ENCODE results near the gene NANOS3.

DNA sequence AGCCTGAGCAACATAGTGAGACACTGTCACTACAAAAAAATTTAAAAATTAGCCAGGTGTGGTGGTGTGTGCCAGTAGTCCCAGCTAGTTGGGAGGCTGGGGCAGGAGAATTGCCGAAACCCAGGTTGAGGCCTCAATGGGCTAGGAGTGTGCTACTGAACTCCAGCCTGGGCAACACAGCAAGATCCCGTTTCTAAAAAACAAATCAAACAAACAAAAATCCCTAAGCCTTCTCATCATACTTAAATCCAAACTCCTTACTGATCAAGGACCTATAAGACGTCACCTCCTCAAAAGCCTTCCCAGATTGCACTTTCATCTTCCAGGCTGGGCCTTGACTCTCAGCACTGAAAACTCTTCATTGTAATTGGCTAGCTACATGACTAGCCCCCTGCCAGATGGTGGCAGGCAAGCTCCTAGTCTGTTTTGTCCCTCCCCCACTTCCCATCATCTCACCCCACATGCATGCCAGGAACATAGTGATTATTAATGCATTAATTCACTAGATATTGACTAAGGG, 17.5 kb upstream of the NANOS3 start:
- TF ChIP-seq EZH2phosphoT487 (IDR thresholded peaks at IDR 0.05; ENCODE audit: insufficient read depth, low read depth) (no peak), EZH2 (IDR thresholded peaks at IDR 0.05; ENCODE audit: insufficient read depth, poor library complexity, severe bottlenecking) (no peak)
